C4-2B (cell line): ENCODE data around the gene DES.

ENCODE experiments used
- CTCF ChIP-seq: fragments of 450-650 bp; conservative IDR thresholded peaks from 2 replicates; pipeline ENCODE4 v1.5.1; 2017; ENCODE audit warnings: mild to moderate bottlenecking
- ZFX ChIP-seq: fragments of 450-650 bp; IDR thresholded peaks from 2 replicates; pipeline ENCODE4 v1.6.1; 2017

GRCh38 chr2:219458996-219459395 lies 40.8 kb downstream of the DES start:
- no peak for TF ChIP-seq CTCF
- TF ChIP-seq ZFX = no peak
